K562 (cell line): ENCODE data around the gene TMEM114. TPM values are rescaled to one million over a fixed set of nuclear protein-coding genes. Genes with fewer than 3 reads are reported as not detected.

ENCODE experiments used
- ETV5 ChIP-seq: sonication (generic); formaldehyde crosslinking; IDR thresholded peaks from 2 replicates; pipeline ENCODE4 v1.4.0; 2020; ENCODE audit warnings: low read depth, mild to moderate bottlenecking, missing genetic modification reagents
- HCFC1 ChIP-seq: IDR thresholded peaks from 2 replicates; pipeline ENCODE4 v1.6.1; 2012; ENCODE audit warnings: low read depth, low read length, improper control_type of control experiment
- KLF10 ChIP-seq: fragments of 250-450 bp; sonication (Bioruptor Pico); IDR thresholded peaks from 2 replicates; pipeline ENCODE4 v1.6.1; 2021; ENCODE audit warnings: matching md5 sums
- MAZ ChIP-seq, 2 experiments: fragments of 450-650 bp in 1 of 2; sonication (generic) in 1 of 2; formaldehyde crosslinking; IDR thresholded peaks in 1 of 2; conservative IDR thresholded peaks in 1 of 2; 2 replicates each; pipeline versions ENCODE4 v1.4.0 to v1.5.0; 2020; ENCODE audit warnings: mild to moderate bottlenecking in 1 of 2, missing genetic modification reagents in 1 of 2
- NFRKB ChIP-seq: fragments of 450-650 bp; IDR thresholded peaks from 2 replicates; pipeline ENCODE4 v1.6.1; 2016; ENCODE audit warnings: low read depth
- PHF21A ChIP-seq: fragments of 450-650 bp; IDR thresholded peaks from 2 replicates; pipeline ENCODE4 v1.6.1; 2017; ENCODE audit warnings: low read depth, borderline replicate concordance
- RBM15 ChIP-seq: fragments of 200-400 bp; formaldehyde crosslinking; IDR thresholded peaks from 2 replicates; pipeline ENCODE4 v1.6.1; 2018; ENCODE audit warnings: mild to moderate bottlenecking, low read length, moderate library complexity; ENCODE audit not compliant: insufficient read depth
- SIX5 ChIP-seq, 2 experiments: IDR thresholded peaks; 2 replicates each; pipeline ENCODE4 v1.6.1; 2011; ENCODE audit warnings: low read length in 2 of 2, borderline replicate concordance in 1 of 2, low read depth in 1 of 2, mild to moderate bottlenecking in 1 of 2, moderate library complexity in 1 of 2; ENCODE audit not compliant: insufficient read depth in 1 of 2
- SMARCA5 ChIP-seq: fragments of 450-650 bp; IDR thresholded peaks from 2 replicates; pipeline ENCODE4 v1.6.1; 2016
- TEAD4 ChIP-seq, 2 experiments: sonication (generic) in 1 of 2; formaldehyde crosslinking in 1 of 2; IDR thresholded peaks; 2 replicates each; pipeline versions ENCODE4 v1.6.1 to v1.8.0; 2012 to 2022; ENCODE audit warnings: borderline replicate concordance in 1 of 2, inconsistent platforms in 1 of 2, low read length in 1 of 2, mild to moderate bottlenecking in 1 of 2, missing genetic modification reagents in 1 of 2
- ZNF175 ChIP-seq: fragments of 200-800 bp; sonication (Bioruptor generic); IDR thresholded peaks from 2 replicates; pipeline ENCODE4 v1.6.1; 2016; ENCODE audit warnings: low read depth, mild to moderate bottlenecking, missing genetic modification characterization, missing compliant biosample characterization
- ZNF197 ChIP-seq: fragments of 200-800 bp; sonication (Bioruptor generic); IDR thresholded peaks from 2 replicates; pipeline ENCODE4 v1.6.1; 2016; ENCODE audit warnings: low read depth, missing genetic modification characterization, missing compliant biosample characterization
- ZNF347 ChIP-seq: fragments of 450-650 bp; formaldehyde crosslinking; IDR thresholded peaks from 2 replicates; pipeline ENCODE4 v1.4.0; 2020; ENCODE audit warnings: low read depth, mild to moderate bottlenecking, moderate library complexity
- ZNF445 ChIP-seq: fragments of 250-450 bp; sonication (Bioruptor Pico); IDR thresholded peaks from 2 replicates; pipeline ENCODE4 v1.4.0; 2020; ENCODE audit warnings: low read depth, mild to moderate bottlenecking, moderate library complexity
- polyA plus RNA-seq, 8 experiments: library from polyadenylated mRNA; depleted of rRNA in 4 of 8; stranded (reverse) in 5 of 8; unstranded in 3 of 8; fragments of >200 nt; fragmentation: Nextera tagmentation in 2 of 8; fragmentation: Illumina TruSeq in 1 of 8; extraction: Ambion mirVana in 2 of 8; extraction: Trizol in 1 of 8; gene quantifications; 2 replicates each; pipeline versions ENCODE4 v1.2.1 to v1.2.3, GENCODE V29; 2011 to 2014; ENCODE audit warnings: inconsistent platforms in 1 of 8, missing spikeins in 1 of 8
- total RNA-seq, 7 experiments: library from RNA; depleted of rRNA in 6 of 7; stranded (reverse); fragments of >200 nt in 6 of 7; fragmentation: Illumina TruSeq in 2 of 7; extraction: Trizol in 2 of 7; gene quantifications; 2 replicates each; pipeline versions ENCODE4 v1.2.1 to v1.2.3, GENCODE V29; 2011 to 2021; ENCODE audit warnings: low replicate concordance in 1 of 7
- TF ChIP-seq, protein P1 (sequence below), 2 experiments: IDR thresholded peaks; 2 replicates each; pipeline ENCODE4 v1.6.1; 2011; ENCODE audit warnings: borderline replicate concordance in 1 of 2, control low read depth in 1 of 2, low read depth in 1 of 2, low read length in 1 of 2, mild to moderate bottlenecking in 1 of 2, mixed read lengths in 1 of 2, moderate library complexity in 1 of 2; ENCODE audit not compliant: insufficient read depth in 1 of 2, insufficient read length in 1 of 2, poor library complexity in 1 of 2, severe bottlenecking in 1 of 2; ENCODE audit errors: extremely low read depth in 1 of 2
- TF ChIP-seq, protein P2 (sequence below): fragments of 450-650 bp; formaldehyde crosslinking; IDR thresholded peaks from 2 replicates; pipeline ENCODE4 v1.4.0; 2020; ENCODE audit warnings: mild to moderate bottlenecking, moderate library complexity
- TF ChIP-seq, protein P3 (sequence below): sonication (generic); formaldehyde crosslinking; IDR thresholded peaks from 2 replicates; pipeline ENCODE4 v1.8.1; 2023; ENCODE audit warnings: missing genetic modification reagents, mild to moderate bottlenecking, borderline replicate concordance

Gene TMEM114
- total and polyA plus RNA-seq, 9 of the 15 experiments (the other 6 are each of a cell fraction or from before 2014, with no cell fraction given) = not detected

- no peak for TF ChIP-seq RBM15
- TF ChIP-seq ZNF445 (CRISPR knock-in tag) = no peak
- peak; percentile 50 for TF ChIP-seq HCFC1
- no peak for TF ChIP-seq SMARCA5
- TF ChIP-seq, protein P1, sequence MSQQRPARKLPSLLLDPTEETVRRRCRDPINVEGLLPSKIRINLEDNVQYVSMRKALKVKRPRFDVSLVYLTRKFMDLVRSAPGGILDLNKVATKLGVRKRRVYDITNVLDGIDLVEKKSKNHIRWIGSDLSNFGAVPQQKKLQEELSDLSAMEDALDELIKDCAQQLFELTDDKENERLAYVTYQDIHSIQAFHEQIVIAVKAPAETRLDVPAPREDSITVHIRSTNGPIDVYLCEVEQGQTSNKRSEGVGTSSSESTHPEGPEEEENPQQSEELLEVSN (IDR thresholded peaks at IDR 0.05; ENCODE audit: borderline replicate concordance in 1 of 2, extremely low read depth in 1 of 2, insufficient read depth in 1 of 2, insufficient read length in 1 of 2, low read depth in 1 of 2, low read length in 1 of 2, poor library complexity in 1 of 2, severe bottlenecking in 1 of 2) = no peak
- TF ChIP-seq MAZ (CRISPR knock-in tag; conservative IDR thresholded peaks at IDR 0.05 in 1 of 2, IDR thresholded peaks at IDR 0.05 in 1 of 2) = peak in 1 of 2 experiments; percentile 64; a peak in 1 of 4 replicates
- no peak for TF ChIP-seq ZNF175 (CRISPR knock-in tag)
- TF ChIP-seq PHF21A = no peak; the same call in 1 of the 2 replicates
- peak; percentile 57 for TF ChIP-seq TEAD4 (IDR thresholded peaks at IDR 0.05; ENCODE audit: low read length)
- no peak for TF ChIP-seq TEAD4 (CRISPR knock-in tag; IDR thresholded peaks at IDR 0.05; ENCODE audit: borderline replicate concordance)
- TF ChIP-seq, protein P2, sequence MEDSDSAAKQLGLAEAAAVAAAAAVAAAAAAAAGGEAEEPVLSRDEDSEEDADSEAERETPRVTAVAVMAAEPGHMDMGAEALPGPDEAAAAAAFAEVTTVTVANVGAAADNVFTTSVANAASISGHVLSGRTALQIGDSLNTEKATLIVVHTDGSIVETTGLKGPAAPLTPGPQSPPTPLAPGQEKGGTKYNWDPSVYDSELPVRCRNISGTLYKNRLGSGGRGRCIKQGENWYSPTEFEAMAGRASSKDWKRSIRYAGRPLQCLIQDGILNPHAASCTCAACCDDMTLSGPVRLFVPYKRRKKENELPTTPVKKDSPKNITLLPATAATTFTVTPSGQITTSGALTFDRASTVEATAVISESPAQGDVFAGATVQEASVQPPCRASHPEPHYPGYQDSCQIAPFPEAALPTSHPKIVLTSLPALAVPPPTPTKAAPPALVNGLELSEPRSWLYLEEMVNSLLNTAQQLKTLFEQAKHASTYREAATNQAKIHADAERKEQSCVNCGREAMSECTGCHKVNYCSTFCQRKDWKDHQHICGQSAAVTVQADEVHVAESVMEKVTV = peak; percentile 85
- TF ChIP-seq, protein P3, sequence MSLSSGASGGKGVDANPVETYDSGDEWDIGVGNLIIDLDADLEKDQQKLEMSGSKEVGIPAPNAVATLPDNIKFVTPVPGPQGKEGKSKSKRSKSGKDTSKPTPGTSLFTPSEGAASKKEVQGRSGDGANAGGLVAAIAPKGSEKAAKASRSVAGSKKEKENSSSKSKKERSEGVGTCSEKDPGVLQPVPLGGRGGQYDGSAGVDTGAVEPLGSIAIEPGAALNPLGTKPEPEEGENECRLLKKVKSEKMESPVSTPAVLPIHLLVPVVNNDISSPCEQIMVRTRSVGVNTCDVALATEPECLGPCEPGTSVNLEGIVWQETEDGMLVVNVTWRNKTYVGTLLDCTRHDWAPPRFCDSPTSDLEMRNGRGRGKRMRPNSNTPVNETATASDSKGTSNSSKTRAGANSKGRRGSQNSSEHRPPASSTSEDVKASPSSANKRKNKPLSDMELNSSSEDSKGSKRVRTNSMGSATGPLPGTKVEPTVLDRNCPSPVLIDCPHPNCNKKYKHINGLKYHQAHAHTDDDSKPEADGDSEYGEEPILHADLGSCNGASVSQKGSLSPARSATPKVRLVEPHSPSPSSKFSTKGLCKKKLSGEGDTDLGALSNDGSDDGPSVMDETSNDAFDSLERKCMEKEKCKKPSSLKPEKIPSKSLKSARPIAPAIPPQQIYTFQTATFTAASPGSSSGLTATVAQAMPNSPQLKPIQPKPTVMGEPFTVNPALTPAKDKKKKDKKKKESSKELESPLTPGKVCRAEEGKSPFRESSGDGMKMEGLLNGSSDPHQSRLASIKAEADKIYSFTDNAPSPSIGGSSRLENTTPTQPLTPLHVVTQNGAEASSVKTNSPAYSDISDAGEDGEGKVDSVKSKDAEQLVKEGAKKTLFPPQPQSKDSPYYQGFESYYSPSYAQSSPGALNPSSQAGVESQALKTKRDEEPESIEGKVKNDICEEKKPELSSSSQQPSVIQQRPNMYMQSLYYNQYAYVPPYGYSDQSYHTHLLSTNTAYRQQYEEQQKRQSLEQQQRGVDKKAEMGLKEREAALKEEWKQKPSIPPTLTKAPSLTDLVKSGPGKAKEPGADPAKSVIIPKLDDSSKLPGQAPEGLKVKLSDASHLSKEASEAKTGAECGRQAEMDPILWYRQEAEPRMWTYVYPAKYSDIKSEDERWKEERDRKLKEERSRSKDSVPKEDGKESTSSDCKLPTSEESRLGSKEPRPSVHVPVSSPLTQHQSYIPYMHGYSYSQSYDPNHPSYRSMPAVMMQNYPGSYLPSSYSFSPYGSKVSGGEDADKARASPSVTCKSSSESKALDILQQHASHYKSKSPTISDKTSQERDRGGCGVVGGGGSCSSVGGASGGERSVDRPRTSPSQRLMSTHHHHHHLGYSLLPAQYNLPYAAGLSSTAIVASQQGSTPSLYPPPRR (CRISPR knock-in tag) = no peak
- no peak for TF ChIP-seq NFRKB
- TF ChIP-seq ZNF197 (CRISPR knock-in tag) = no peak
- TF ChIP-seq SIX5 (IDR thresholded peaks at IDR 0.05; ENCODE audit: borderline replicate concordance in 1 of 2, insufficient read depth in 1 of 2, low read depth in 1 of 2, low read length in 2 of 2) = no peak
- peak; percentile 58; the same call in 1 of the 2 replicates for TF ChIP-seq ETV5 (CRISPR knock-in tag)
- TF ChIP-seq KLF10 (CRISPR knock-in tag) = no peak
- TF ChIP-seq ZNF347 = no peak
Measured at GRCh38 chr16:8567355-8568230, 22.7 kb downstream of the TMEM114 start (continued).
